CD8-positive, alpha-beta memory T cell (primary cell): ENCODE results near the gene MRPL14. TPM values are rescaled to one million over a fixed set of nuclear protein-coding genes. Genes with fewer than 3 reads are reported as not detected.

ENCODE experiments used
- CTCF ChIA-PET: fragments of 350-600 bp; sonication (Branson Sonifier 250); formaldehyde crosslinking; loops from one replicate; lab custom pipeline; 2021; ENCODE audit warnings: antibody characterized with exemption; lab: Charles Lee
- POLR2A ChIA-PET: fragments of 350-600 bp; sonication (Branson Sonifier 250); formaldehyde crosslinking; loops from one replicate; lab custom pipeline; 2021; ENCODE audit warnings: antibody characterized with exemption; lab: Charles Lee
- DNase-seq, 5 donors: peaks; one replicate each; pipeline versions ENCODE4 v3.0.0 to v3.0.0-alpha.2; 2020 to 2022; ENCODE audit warnings: mixed read lengths in 1 of 5
- H3K27ac ChIP-seq: one replicate; pipeline ENCODE4 v1.7.0; 2013; ENCODE audit warnings: low read depth, mild to moderate bottlenecking, low read length, moderate library complexity
- H3K27me3 ChIP-seq: 2 replicates; pipeline ENCODE4 v1.7.0; 2013; ENCODE audit warnings: low read length, mild to moderate bottlenecking; ENCODE audit not compliant: insufficient read depth, poor library complexity, severe bottlenecking
- H3K36me3 ChIP-seq: 2 replicates; pipeline ENCODE4 v1.7.0; 2013; ENCODE audit warnings: mild to moderate bottlenecking, low read length, moderate library complexity; ENCODE audit not compliant: insufficient read depth
- H3K4me1 ChIP-seq: 2 replicates; pipeline ENCODE4 v1.7.0; 2013; ENCODE audit warnings: mild to moderate bottlenecking, low read length, moderate library complexity; ENCODE audit not compliant: insufficient read depth
- H3K4me3 ChIP-seq: 2 replicates; pipeline ENCODE4 v1.7.0; 2013; ENCODE audit warnings: mild to moderate bottlenecking, low read length
- H3K9me3 ChIP-seq: 2 replicates; pipeline ENCODE4 v1.7.0; 2013; ENCODE audit warnings: mild to moderate bottlenecking, low read length
- H3K27ac Mint-ChIP-seq, 8 donors: one replicate each; pipeline ENCODE4 v1.8.0; 2020 to 2021; ENCODE audit warnings: mixed read lengths in 8 of 8, mild to moderate bottlenecking in 6 of 8, inconsistent platforms in 3 of 8, moderate library complexity in 3 of 8
- H3K27me3 Mint-ChIP-seq, 2 donors: one replicate each; pipeline ENCODE4 v1.8.0; 2020 to 2021; ENCODE audit warnings: mixed read lengths in 2 of 2, mild to moderate bottlenecking in 1 of 2, moderate library complexity in 1 of 2
- H3K36me3 Mint-ChIP-seq, 3 donors: one replicate each; pipeline ENCODE4 v1.8.0; 2020 to 2021; ENCODE audit warnings: mixed read lengths in 3 of 3, inconsistent platforms in 1 of 3, mild to moderate bottlenecking in 1 of 3
- H3K4me1 Mint-ChIP-seq, 3 donors: one replicate each; pipeline ENCODE4 v1.8.0; 2020 to 2021; ENCODE audit warnings: mixed read lengths in 3 of 3, inconsistent platforms in 1 of 3, mild to moderate bottlenecking in 1 of 3
- H3K4me3 Mint-ChIP-seq, 7 donors: one replicate each; pipeline ENCODE4 v1.8.0; 2020 to 2021; ENCODE audit warnings: mixed read lengths in 7 of 7, mild to moderate bottlenecking in 6 of 7, moderate library complexity in 4 of 7, inconsistent platforms in 2 of 7
- H3K9me3 Mint-ChIP-seq, 5 donors: one replicate each; pipeline ENCODE4 v1.8.0; 2020 to 2022; ENCODE audit warnings: mixed read lengths in 5 of 5, mild to moderate bottlenecking in 3 of 5, moderate library complexity in 2 of 5, inconsistent platforms in 1 of 5
- polyA plus RNA-seq: library from polyadenylated mRNA; unstranded; fragments of 300-500 nt; fragmentation: Illumina TruSeq; gene quantifications from one replicate; pipeline ENCODE4 v1.2.3, GENCODE V29; 2021
- total RNA-seq, 2 experiments: library from RNA; stranded (reverse); gene quantifications; one replicate each; pipeline ENCODE4 v1.2.3, GENCODE V29; 2021

MRPL14 gene
- total and polyA plus RNA-seq, 3 experiments from 2014 or later: 48.5 to 108 (median 48.7) TPM

DNA sequence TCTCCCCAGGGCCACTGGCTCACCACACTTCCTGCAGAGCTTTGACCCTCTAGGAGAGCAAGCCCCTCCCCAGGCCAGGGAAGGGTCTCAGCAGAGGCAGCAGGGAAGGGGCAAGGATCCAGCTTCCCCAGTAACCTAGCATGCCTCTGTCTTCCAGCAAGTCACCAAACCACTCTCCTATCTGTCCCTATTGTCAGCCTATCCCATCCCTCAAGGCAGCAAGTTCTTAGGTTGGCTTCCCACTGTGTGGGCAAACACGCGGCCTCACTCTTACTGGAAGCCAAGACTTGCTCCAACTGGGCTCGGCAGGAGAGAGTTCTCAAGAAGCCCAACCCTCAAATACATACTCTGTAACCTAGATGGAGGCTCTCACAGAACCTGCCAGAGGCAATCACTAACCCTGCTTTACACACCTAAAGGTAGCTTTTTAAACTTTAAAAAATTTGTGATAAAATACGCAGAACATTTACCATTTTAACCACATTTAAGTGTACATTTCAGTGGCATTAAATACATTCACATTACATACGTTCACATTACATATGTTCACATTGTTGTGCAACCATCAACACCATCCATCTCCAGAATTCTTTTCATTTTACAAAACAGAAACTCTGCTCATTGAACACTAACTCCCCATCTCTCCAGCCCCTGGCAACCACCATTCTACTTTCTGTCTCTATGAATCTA, 58.5 kb downstream of the MRPL14 start:
- DNase-seq: no peak
- peaks cover 0 to 2% (median 0%) of the 10 kb centered on the region in 3 donors for H3K36me3 Mint-ChIP-seq
- H3K27ac Mint-ChIP-seq: peak overlapping the region in 1 of 8 donors; percentile 80
- Histone ChIP-seq H3K4me3 (no peak overlapping the region), H3K36me3 (no peaks in the 10 kb centered on the region), H3K27ac (peak overlapping the region; percentile 18), H3K27me3 (no peaks in the 10 kb centered on the region), H3K4me1 (peaks cover 7% of the 10 kb centered on the region), H3K9me3 (no peaks in the 10 kb centered on the region)
- CTCF ChIA-PET: interaction anchor here (1.4 to 3.2 kb wide), 3 partner anchors 10 to 402 kb away, joined by 4 to 13 read pairs (median 6); partner anchors contain the start of gene VEGFA
- H3K9me3 Mint-ChIP-seq: no peaks in the 10 kb centered on the region
- no peak overlapping the region for H3K4me3 Mint-ChIP-seq
- H3K27me3 Mint-ChIP-seq: peaks cover 6 to 11% of the 10 kb centered on the region in 2 donors
- POLR2A ChIA-PET: no interaction called here
- peaks cover 6 to 11% (median 10%) of the 10 kb centered on the region in 3 donors for H3K4me1 Mint-ChIP-seq

- no peaks in the 10 kb centered on the region for H3K4me1 ChIP-seq
- H3K9me3 ChIP-seq: no peaks in the 10 kb centered on the region
- CTCF ChIA-PET: interaction anchor here (1.4 to 3.2 kb wide), 3 partner anchors 12 to 400 kb away, joined by 4 to 13 read pairs (median 6); partner anchors contain the start of gene VEGFA
- Mint-ChIP-seq H3K4me3 (no peak overlapping the region), H3K36me3 (no peaks in the 10 kb centered on the region), H3K9me3 (no peaks in the 10 kb centered on the region), H3K27ac (peak overlapping the region in 1 of 8 donors; percentile 90), H3K4me1 (peaks cover 0 to 3% (median 3%) of the 10 kb centered on the region in 3 donors), H3K27me3 (peaks cover 5 to 11% of the 10 kb centered on the region in 2 donors)
- no peak overlapping the region for H3K4me3 ChIP-seq
- H3K27ac ChIP-seq: peak overlapping the region; percentile 30
- H3K36me3 ChIP-seq: no peaks in the 10 kb centered on the region
- POLR2A ChIA-PET: no interaction called here
- DNase-seq: no peak
- no peaks in the 10 kb centered on the region for H3K27me3 ChIP-seq
Observed at GRCh38 chr6:44067173-44068139, 59.8 kb downstream of the MRPL14 start.

- H3K4me3 ChIP-seq: no peak overlapping the region
- peak overlapping the region; percentile 86 for H3K27ac ChIP-seq
- no peaks in the 10 kb centered on the region for H3K36me3 Mint-ChIP-seq
- H3K4me1 ChIP-seq: no peaks in the 10 kb centered on the region
- H3K9me3 ChIP-seq: no peaks in the 10 kb centered on the region
- no peak for DNase-seq
- no peaks in the 10 kb centered on the region for H3K36me3 ChIP-seq
- H3K27me3 Mint-ChIP-seq: peaks cover 3 to 11% of the 10 kb centered on the region in 2 donors
- CTCF ChIA-PET: no interaction called here
- no peaks in the 10 kb centered on the region for H3K27me3 ChIP-seq
- H3K9me3 Mint-ChIP-seq: no peaks in the 10 kb centered on the region
- POLR2A ChIA-PET: no interaction called here
- H3K27ac Mint-ChIP-seq: peak overlapping the region in 1 of 8 donors; percentile 90
- no peaks in the 10 kb centered on the region for H3K4me1 Mint-ChIP-seq
- no peak overlapping the region for H3K4me3 Mint-ChIP-seq
Observed at GRCh38 chr6:44066394-44067172, 60.7 kb downstream of the MRPL14 start.

DNA sequence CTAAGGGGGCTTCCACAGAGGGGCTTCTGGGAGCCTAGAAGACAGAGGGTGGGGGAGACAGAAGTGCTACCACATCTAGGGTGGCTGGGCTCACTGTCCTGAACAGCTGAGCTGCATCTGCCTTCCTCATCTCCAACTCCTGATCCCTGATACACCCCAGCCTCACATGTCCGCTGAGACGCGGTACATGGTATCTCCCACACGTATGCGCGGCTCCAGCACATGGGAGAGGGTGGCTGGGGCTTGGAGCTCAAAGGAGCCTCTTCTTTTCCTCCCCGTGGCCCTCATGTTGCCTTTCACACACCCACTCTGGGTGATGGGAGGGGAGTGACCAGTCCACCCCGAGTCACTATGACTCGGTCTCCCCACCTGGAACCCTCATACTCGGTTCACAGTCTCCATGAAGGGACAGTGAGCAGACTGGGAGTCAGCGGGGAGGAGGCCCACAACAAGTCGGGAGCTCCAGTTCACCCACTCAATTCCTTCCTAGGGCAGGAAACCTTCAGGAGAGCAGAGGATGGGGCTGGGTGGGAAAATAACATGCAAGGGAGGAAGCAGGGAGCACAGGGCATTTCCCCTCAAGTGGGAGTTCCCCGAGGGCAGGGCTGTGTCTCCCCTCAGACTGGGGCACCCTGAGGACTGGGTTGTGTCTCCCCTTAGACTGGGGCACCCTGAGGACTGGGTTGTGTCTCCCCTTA, 61.7 kb downstream of the MRPL14 start:
- H3K36me3 Mint-ChIP-seq: no peaks in the 10 kb centered on the region
- H3K4me1 ChIP-seq: no peaks in the 10 kb centered on the region
- peak overlapping the region in 1 of 8 donors; percentile 58 for H3K27ac Mint-ChIP-seq
- no peaks in the 10 kb centered on the region for H3K36me3 ChIP-seq
- peaks cover 0 to 11% of the 10 kb centered on the region in 2 donors for H3K27me3 Mint-ChIP-seq
- CTCF ChIA-PET: interaction anchor here (1.8 to 2.5 kb wide), 2 partner anchors 9 to 296 kb away, joined by 6 to 9 read pairs; partner anchors contain the start of gene VEGFA
- H3K4me1 Mint-ChIP-seq: no peaks in the 10 kb centered on the region
- no peaks in the 10 kb centered on the region for H3K9me3 ChIP-seq
- peak overlapping the region; percentile 86 for H3K27ac ChIP-seq
- POLR2A ChIA-PET: no interaction called here
- H3K27me3 ChIP-seq: no peaks in the 10 kb centered on the region
- H3K4me3 Mint-ChIP-seq: no peak overlapping the region
- no peak for DNase-seq
- no peak overlapping the region for H3K4me3 ChIP-seq
- no peaks in the 10 kb centered on the region for H3K9me3 Mint-ChIP-seq

- Histone ChIP-seq H3K9me3 (no peaks in the 10 kb centered on the region), H3K36me3 (no peaks in the 10 kb centered on the region), H3K4me1 (no peaks in the 10 kb centered on the region), H3K27ac (peak overlapping the region; percentile 86), H3K27me3 (no peaks in the 10 kb centered on the region), H3K4me3 (no peak overlapping the region)
- ChIA-PET CTCF (interaction anchor here (1.8 to 2.5 kb wide), 2 partner anchors 10 to 295 kb away, joined by 6 to 9 read pairs; partner anchors contain the start of gene VEGFA), POLR2A (no interaction called here)
- Mint-ChIP-seq H3K4me1 (no peaks in the 10 kb centered on the region), H3K36me3 (no peaks in the 10 kb centered on the region), H3K4me3 (peak overlapping the region in 1 of 7 donors; percentile 3), H3K27me3 (peaks cover 0 to 11% of the 10 kb centered on the region in 2 donors), H3K27ac (peak overlapping the region in 1 of 8 donors; percentile 58), H3K9me3 (no peaks in the 10 kb centered on the region)
- DNase-seq: no peak
Observed at GRCh38 chr6:44064948-44065272, 62.3 kb downstream of the MRPL14 start.

DNA sequence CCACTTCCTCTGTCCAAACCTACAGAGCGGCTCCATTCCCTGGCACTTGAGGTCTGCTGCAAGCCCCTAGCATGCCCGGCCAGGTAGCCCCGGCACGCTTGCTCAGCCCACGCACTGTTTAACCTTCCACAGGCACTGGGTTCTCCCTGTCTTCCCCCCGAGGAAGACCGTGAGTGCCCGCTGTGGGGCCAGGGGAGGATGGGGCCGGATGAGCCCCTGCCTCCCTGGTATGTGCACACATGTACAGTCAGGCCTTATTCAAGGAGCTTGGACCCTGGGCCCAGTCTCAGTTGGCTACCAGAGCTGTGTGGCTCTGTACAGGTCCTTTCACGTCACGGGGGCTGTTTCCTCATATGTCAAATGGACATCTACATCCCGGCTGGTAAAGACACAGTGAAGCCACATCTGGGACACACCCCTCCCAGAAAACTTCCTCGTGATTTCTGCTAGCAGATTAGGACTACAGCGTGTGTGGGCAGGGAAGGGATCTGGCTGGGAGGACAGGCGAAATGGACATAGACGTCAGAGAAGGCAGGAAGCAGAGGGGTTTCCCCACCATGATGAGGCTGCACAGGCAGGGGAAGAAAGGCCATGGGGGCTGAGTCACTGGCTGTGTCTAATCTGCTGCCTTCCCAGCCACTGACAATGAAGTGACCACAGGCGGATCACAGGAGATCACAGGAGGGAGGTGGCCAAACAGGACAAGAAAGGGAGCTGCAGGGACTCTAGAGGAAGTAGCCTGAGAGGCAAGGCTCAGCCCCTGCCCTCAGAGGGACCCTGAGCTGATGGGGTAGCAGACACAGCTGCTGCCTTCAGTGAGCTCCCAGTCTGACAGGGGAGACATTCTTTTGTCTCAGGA, 62.9 kb downstream of the MRPL14 start:
- Histone ChIP-seq H3K4me1 (no peaks in the 10 kb centered on the region), H3K4me3 (no peak overlapping the region), H3K9me3 (no peaks in the 10 kb centered on the region), H3K27ac (peak overlapping the region; percentile 86), H3K27me3 (no peaks in the 10 kb centered on the region), H3K36me3 (no peaks in the 10 kb centered on the region)
- no peaks in the 10 kb centered on the region for H3K36me3 Mint-ChIP-seq
- H3K4me3 Mint-ChIP-seq: no peak overlapping the region
- DNase-seq: no peak
- ChIA-PET POLR2A (no interaction called here), CTCF (interaction anchor here (1.8 to 2.5 kb wide), 2 partner anchors 10 to 295 kb away, joined by 6 to 9 read pairs; partner anchors contain the start of gene VEGFA)
- no peaks in the 10 kb centered on the region for H3K4me1 Mint-ChIP-seq
- peaks cover 0 to 3% (median 0%) of the 10 kb centered on the region in 5 donors for H3K9me3 Mint-ChIP-seq
- peaks cover 2 to 11% of the 10 kb centered on the region in 2 donors for H3K27me3 Mint-ChIP-seq
- H3K27ac Mint-ChIP-seq: peak overlapping the region in 3 of 8 donors; percentile 4 to 96 (median 20)
